AG04450 (cell line): Measurements from ENCODE around the gene SH3GL2. TPM values are rescaled to one million over a fixed set of nuclear protein-coding genes. Genes with fewer than 3 reads are reported as not detected.

ENCODE experiments used
- CTCF ChIA-PET: fragments of 300-600, 350-600 bp; formaldehyde crosslinking; extraction: SDS; loops from one replicate; lab custom pipeline; 2022; ENCODE audit warnings: antibody characterized with exemption, inconsistent platforms; lab: Charles Lee
- POLR2A ChIA-PET: fragments of 350-600 bp; formaldehyde crosslinking; extraction: SDS; loops from one replicate; lab custom pipeline; 2021; ENCODE audit warnings: antibody characterized with exemption, inconsistent platforms; lab: Yijun Ruan, JAX
- DNase-seq: peaks from one replicate; pipeline ENCODE4 v3.0.0-alpha.2; 2011; ENCODE audit warnings: low read depth, low spot score
- H3K27ac ChIP-seq: one replicate; pipeline ENCODE4 v1.5.1; 2012; ENCODE audit warnings: low read depth, low read length, control low read depth
- H3K27me3 ChIP-seq: one replicate; pipeline ENCODE4 v1.6.0; 2012; ENCODE audit warnings: low read length; ENCODE audit not compliant: control insufficient read depth, insufficient read depth
- H3K4me3 ChIP-seq: 2 replicates; pipeline ENCODE4 v1.5.1; 2011; ENCODE audit warnings: mild to moderate bottlenecking, low read depth, low read length, control low read depth
- H3K9me3 ChIP-seq: 2 replicates; pipeline ENCODE4 v1.5.1; 2012; ENCODE audit warnings: low read length; ENCODE audit not compliant: control insufficient read depth, insufficient read depth
- polyA plus RNA-seq: library from polyadenylated mRNA; depleted of rRNA; stranded (reverse); fragments of >200 nt; gene quantifications from 2 replicates; pipeline ENCODE4 v1.2.3, GENCODE V29; 2011
- TF ChIP-seq, protein P1 (sequence below): IDR thresholded peaks from 2 replicates; pipeline ENCODE4 v1.5.1; 2011; ENCODE audit warnings: low read depth, low read length, control low read depth, inconsistent platforms

The SH3GL2 gene
- polyA plus RNA-seq, 1 experiment = 0.04 TPM

DNA sequence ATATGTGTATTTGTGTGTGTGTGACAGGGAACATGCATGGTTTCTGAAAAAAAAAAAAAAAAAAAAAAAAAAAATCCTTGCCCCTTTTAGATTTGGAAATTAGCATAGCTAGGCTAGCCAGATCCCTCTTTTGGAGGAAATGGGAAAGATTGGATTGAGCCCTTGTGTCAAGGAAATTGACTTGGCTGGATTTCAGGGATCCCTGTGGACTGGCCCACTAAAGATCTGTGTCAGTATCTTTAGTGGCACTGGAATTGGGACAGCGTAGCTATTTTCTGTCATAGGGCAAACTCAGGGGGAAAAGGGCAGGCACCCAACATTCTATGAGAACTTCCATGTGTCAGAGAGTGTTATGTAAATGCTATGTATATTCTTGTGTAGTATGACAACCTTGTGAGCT, 35.4 kb downstream of the SH3GL2 start:
- H3K27ac ChIP-seq = no peak overlapping the region
- no peak overlapping the region for H3K4me3 ChIP-seq
- H3K27me3 ChIP-seq = no peaks in the 10 kb centered on the region
- ChIA-PET CTCF (no interaction called here), POLR2A (interaction anchor here (0.8 to 1.0 kb wide), 2 partner anchors 11 to 14 kb away, joined by 3 read pairs; no protein-coding TSS in a partner anchor)
- DNase-seq = no peak
- no peaks in the 10 kb centered on the region for H3K9me3 ChIP-seq
- TF ChIP-seq, protein P1, sequence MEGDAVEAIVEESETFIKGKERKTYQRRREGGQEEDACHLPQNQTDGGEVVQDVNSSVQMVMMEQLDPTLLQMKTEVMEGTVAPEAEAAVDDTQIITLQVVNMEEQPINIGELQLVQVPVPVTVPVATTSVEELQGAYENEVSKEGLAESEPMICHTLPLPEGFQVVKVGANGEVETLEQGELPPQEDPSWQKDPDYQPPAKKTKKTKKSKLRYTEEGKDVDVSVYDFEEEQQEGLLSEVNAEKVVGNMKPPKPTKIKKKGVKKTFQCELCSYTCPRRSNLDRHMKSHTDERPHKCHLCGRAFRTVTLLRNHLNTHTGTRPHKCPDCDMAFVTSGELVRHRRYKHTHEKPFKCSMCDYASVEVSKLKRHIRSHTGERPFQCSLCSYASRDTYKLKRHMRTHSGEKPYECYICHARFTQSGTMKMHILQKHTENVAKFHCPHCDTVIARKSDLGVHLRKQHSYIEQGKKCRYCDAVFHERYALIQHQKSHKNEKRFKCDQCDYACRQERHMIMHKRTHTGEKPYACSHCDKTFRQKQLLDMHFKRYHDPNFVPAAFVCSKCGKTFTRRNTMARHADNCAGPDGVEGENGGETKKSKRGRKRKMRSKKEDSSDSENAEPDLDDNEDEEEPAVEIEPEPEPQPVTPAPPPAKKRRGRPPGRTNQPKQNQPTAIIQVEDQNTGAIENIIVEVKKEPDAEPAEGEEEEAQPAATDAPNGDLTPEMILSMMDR = no peak

DNA sequence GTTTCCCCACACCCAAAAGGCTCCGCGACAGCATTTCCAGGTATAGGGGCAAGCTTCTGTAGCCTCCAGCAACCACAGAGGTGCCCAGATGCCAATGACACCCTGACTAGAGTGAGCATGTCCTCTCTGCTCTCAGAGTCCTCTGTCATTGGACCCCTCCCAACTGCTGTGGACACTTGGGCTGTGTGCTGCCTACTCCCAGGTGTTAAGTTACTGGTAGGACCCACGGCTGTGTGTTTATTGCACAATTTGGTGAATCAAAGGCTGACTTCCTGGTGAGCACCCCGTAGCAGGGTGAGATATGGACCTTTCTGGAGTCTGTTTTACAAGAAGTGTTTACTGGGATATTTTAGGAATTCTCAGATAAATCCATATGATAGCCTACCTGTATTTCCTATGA, 36.0 kb downstream of the SH3GL2 start:
- no peak for DNase-seq

DNA sequence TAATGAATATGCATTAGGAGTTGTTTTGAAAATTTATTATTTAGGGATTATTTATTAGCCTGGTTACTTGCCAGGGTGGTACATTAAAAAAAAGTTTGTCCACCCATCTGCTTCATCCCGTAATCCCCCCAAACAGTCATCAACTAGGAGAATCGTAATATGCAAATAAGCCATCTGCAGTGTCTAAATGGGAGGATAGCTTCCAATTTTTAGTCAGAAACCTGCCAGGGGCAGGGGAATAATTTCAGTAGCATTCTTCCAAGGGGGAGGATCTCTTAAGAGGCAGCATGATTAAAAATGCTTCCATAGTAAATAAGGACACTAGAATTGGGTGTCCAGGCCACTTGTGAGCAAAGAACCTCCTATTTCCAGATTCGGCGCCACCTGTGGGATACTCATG, 43.3 kb downstream of the SH3GL2 start:
- TF ChIP-seq, protein P1 = no peak
- Histone ChIP-seq H3K9me3 (no peaks in the 10 kb centered on the region), H3K4me3 (no peak overlapping the region), H3K27me3 (no peaks in the 10 kb centered on the region), H3K27ac (no peak overlapping the region)
- ChIA-PET POLR2A (no interaction called here), CTCF (no interaction called here)
- no peak for DNase-seq

More for the DNA sequence above, 36.0 kb downstream of the SH3GL2 start:
- no peaks in the 10 kb centered on the region for H3K9me3 ChIP-seq
- no peak overlapping the region for H3K27ac ChIP-seq
- H3K27me3 ChIP-seq = no peaks in the 10 kb centered on the region
- CTCF ChIA-PET = no interaction called here
- POLR2A ChIA-PET = no interaction called here
- no peak overlapping the region for H3K4me3 ChIP-seq
- TF ChIP-seq, protein P1 = no peak

DNA sequence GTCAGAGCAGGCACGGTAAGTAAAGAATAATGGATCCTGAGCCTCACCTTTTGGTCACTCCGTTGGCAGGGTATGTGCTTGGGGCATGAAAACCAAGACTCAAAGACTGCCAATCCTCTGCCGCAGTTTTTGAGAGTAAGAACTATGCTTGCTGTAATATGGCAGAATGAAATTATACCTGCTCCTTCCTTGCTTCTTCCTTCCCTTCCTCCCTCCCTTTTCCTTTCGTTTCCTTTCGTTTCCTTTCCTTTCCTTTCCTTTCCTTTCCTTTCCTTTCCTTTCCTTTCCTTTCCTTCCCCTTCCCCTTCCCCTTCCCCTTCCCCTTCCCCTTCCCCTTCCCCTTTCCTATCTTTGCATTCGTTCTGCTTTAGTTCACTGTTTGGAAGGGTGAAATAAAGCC, 43.9 kb downstream of the SH3GL2 start:
- CTCF ChIA-PET = no interaction called here
- Histone ChIP-seq H3K9me3 (no peaks in the 10 kb centered on the region), H3K27ac (no peak overlapping the region), H3K27me3 (no peaks in the 10 kb centered on the region), H3K4me3 (no peak overlapping the region)
- TF ChIP-seq, protein P1 = no peak
- DNase-seq = no peak
- POLR2A ChIA-PET = no interaction called here

DNA sequence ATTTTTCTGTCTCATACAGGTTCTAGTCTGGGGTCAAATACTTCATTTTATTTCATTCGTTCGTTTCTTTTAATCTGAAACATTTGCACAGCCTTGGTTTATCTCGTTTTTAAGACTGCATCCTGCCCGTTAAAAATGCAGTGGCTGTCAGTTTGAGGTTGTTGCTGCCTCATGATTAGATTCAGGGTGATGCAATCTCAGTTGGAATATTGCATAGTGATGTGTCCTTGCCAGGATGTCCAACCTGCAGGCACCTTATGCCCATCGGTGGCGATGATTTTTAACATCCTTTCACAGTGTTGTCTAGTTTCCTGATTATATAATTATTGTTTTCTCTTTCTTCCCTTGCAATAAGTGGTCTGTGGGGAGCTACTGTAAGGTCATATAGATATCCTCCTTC, 45.1 kb downstream of the SH3GL2 start:
- H3K4me3 ChIP-seq = no peak overlapping the region
- TF ChIP-seq, protein P1 = no peak
- DNase-seq = no peak
- ChIA-PET POLR2A (no interaction called here), CTCF (no interaction called here)
- no peaks in the 10 kb centered on the region for H3K27me3 ChIP-seq
- no peak overlapping the region for H3K27ac ChIP-seq
- no peaks in the 10 kb centered on the region for H3K9me3 ChIP-seq
